H1 (cell line): ENCODE data around the gene OPN1MW2.
"Not testable (repeated sequence)": the region's sequence is repeated elsewhere in the genome, so short reads cannot be mapped to it uniquely, and the experiment has no call there.

Experiments used
- CEBPB ChIP-seq: IDR thresholded peaks from 2 replicates; pipeline ENCODE4 v1.6.1; 2012; ENCODE audit warnings: low read depth, low read length
- CHD7 ChIP-seq: fragments of 300-600 bp; sonication (generic); IDR thresholded peaks from 2 replicates; pipeline ENCODE4 v1.7.1; 2012; ENCODE audit warnings: low read length, moderate library complexity, mild to moderate bottlenecking, inconsistent platforms; ENCODE audit not compliant: insufficient replicate concordance
- EGR1 ChIP-seq: IDR thresholded peaks from 2 replicates; pipeline ENCODE4 v1.6.1; 2011; ENCODE audit warnings: low read depth, low read length, borderline replicate concordance
- EZH2 ChIP-seq: fragments of 200-600 bp; sonication (generic); IDR thresholded peaks from 2 replicates; pipeline ENCODE4 v1.7.1; 2012; ENCODE audit warnings: low read depth, mild to moderate bottlenecking, moderate library complexity, low read length, inconsistent platforms; ENCODE audit not compliant: severe bottlenecking
- GABPA ChIP-seq: IDR thresholded peaks from 2 replicates; pipeline ENCODE4 v1.6.1; 2011; ENCODE audit warnings: mild to moderate bottlenecking, low read length, moderate library complexity, borderline replicate concordance; ENCODE audit not compliant: insufficient read depth
- JUND ChIP-seq: IDR thresholded peaks from 2 replicates; pipeline ENCODE4 v1.6.1; 2011; ENCODE audit warnings: mild to moderate bottlenecking, improper control_type of control experiment, low read length
- MAX ChIP-seq: IDR thresholded peaks from 2 replicates; pipeline ENCODE4 v1.6.1; 2012; ENCODE audit warnings: inconsistent platforms
- POLR2AphosphoS5 ChIP-seq: IDR thresholded peaks from 2 replicates; pipeline ENCODE4 v1.6.1; 2011; ENCODE audit warnings: low read depth, low read length
- RAD21 ChIP-seq, 2 experiments: IDR thresholded peaks in 1 of 2; conservative IDR thresholded peaks in 1 of 2; 2 replicates each; pipeline ENCODE4 v1.6.1; 2011; ENCODE audit warnings: low read depth in 2 of 2, low read length in 2 of 2, improper control_type of control experiment in 1 of 2, inconsistent platforms in 1 of 2, mild to moderate bottlenecking in 1 of 2, moderate library complexity in 1 of 2
- RNF2 ChIP-seq: fragments of 200-900, 300-1000 bp; sonication (generic); IDR thresholded peaks from 2 replicates; pipeline ENCODE4 v1.7.1; 2016; ENCODE audit warnings: borderline replicate concordance, low read depth, mild to moderate bottlenecking, antibody characterized with exemption, low read length; ENCODE audit not compliant: poor library complexity, severe bottlenecking; ENCODE audit errors: missing control alignments
- RXRA ChIP-seq: IDR thresholded peaks from 2 replicates; pipeline ENCODE4 v1.6.1; 2011; ENCODE audit warnings: low read depth, mild to moderate bottlenecking, low read length, moderate library complexity; ENCODE audit not compliant: insufficient read depth
- TAF1 ChIP-seq: IDR thresholded peaks from 2 replicates; pipeline ENCODE4 v1.6.1; 2011; ENCODE audit warnings: mild to moderate bottlenecking, low read depth, low read length
- TF ChIP-seq, protein P1 (sequence below), 3 experiments: IDR thresholded peaks; 1 replicate in 2 of 3; 2 replicates in 1 of 3; pipeline versions ENCODE4 v1.5.1 to v1.6.1; 2011; ENCODE audit warnings: low read length in 3 of 3, mild to moderate bottlenecking in 3 of 3, inconsistent platforms in 2 of 3, low read depth in 1 of 3, moderate library complexity in 1 of 3; ENCODE audit not compliant: insufficient read depth in 1 of 3; ENCODE audit errors: control extremely low read depth in 1 of 3
- TF ChIP-seq, protein P2 (sequence below): IDR thresholded peaks from 2 replicates; pipeline ENCODE4 v1.6.1; 2011; ENCODE audit warnings: low read length, improper control_type of control experiment

GRCh38 chrX:154196466-154196865 is 23.1 kb upstream of the OPN1MW2 start:
- TF ChIP-seq CEBPB; CHD7; JUND; MAX; EZH2; RXRA; RAD21 (IDR thresholded peaks at IDR 0.05 in 1 of 2, conservative IDR thresholded peaks at IDR 0.05 in 1 of 2; ENCODE audit: low read depth in 2 of 2, low read length in 2 of 2); TAF1; POLR2AphosphoS5; EGR1; RNF2; GABPA: not testable (repeated sequence)
- TF ChIP-seq, protein P1, sequence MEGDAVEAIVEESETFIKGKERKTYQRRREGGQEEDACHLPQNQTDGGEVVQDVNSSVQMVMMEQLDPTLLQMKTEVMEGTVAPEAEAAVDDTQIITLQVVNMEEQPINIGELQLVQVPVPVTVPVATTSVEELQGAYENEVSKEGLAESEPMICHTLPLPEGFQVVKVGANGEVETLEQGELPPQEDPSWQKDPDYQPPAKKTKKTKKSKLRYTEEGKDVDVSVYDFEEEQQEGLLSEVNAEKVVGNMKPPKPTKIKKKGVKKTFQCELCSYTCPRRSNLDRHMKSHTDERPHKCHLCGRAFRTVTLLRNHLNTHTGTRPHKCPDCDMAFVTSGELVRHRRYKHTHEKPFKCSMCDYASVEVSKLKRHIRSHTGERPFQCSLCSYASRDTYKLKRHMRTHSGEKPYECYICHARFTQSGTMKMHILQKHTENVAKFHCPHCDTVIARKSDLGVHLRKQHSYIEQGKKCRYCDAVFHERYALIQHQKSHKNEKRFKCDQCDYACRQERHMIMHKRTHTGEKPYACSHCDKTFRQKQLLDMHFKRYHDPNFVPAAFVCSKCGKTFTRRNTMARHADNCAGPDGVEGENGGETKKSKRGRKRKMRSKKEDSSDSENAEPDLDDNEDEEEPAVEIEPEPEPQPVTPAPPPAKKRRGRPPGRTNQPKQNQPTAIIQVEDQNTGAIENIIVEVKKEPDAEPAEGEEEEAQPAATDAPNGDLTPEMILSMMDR (IDR thresholded peaks at IDR 0.05; ENCODE audit: control extremely low read depth in 1 of 3, insufficient read depth in 1 of 3, low read depth in 1 of 3, low read length in 3 of 3) = not testable (repeated sequence)
- TF ChIP-seq, protein P2, sequence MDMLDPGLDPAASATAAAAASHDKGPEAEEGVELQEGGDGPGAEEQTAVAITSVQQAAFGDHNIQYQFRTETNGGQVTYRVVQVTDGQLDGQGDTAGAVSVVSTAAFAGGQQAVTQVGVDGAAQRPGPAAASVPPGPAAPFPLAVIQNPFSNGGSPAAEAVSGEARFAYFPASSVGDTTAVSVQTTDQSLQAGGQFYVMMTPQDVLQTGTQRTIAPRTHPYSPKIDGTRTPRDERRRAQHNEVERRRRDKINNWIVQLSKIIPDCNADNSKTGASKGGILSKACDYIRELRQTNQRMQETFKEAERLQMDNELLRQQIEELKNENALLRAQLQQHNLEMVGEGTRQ = not testable (repeated sequence)
